ENCODE data around the gene AMMECR1.

Gene AMMECR1

GRCh38 chrX:110146521-110146920, 171.4 kb downstream of the AMMECR1 start:
- Histone ChIP-seq H3K4me3 (ENCODE audit: low read depth in 1 of 2, low read length in 2 of 2) (no peak overlapping the region), H3K36me3 (ENCODE audit: control insufficient read depth in 1 of 2, insufficient read depth in 2 of 2, low read length in 2 of 2) (peaks cover 0 to 5% of the 10 kb centered on the region in 2 donors), H3K9me3 (ENCODE audit: control insufficient read depth in 1 of 2, low read length in 2 of 2) (no peaks in the 10 kb centered on the region), H3K4me1 (ENCODE audit: control insufficient read depth in 1 of 2, insufficient read depth in 2 of 2, low read length in 2 of 2) (no peaks in the 10 kb centered on the region), H3K27me3 (ENCODE audit: control insufficient read depth in 1 of 2, insufficient read depth in 2 of 2, low read length in 2 of 2) (no peaks in the 10 kb centered on the region), H3K9ac (ENCODE audit: low read depth in 1 of 2, low read length in 2 of 2) (no peak overlapping the region), H3K27ac (ENCODE audit: low read depth, low read length) (no peak overlapping the region)

- no peak overlapping the region for H3K27ac ChIP-seq (ENCODE audit: low read depth, low read length)
- no peaks in the 10 kb centered on the region for H3K9me3 ChIP-seq (ENCODE audit: control insufficient read depth in 1 of 2, low read length in 2 of 2)
These were observed 172.0 kb downstream of the AMMECR1 start for GRCh38 chrX:110145854-110146253.

GRCh38 chrX:110145311-110145710, 172.6 kb downstream of the AMMECR1 start:
- Histone ChIP-seq H3K9me3 (ENCODE audit: control insufficient read depth in 1 of 2, low read length in 2 of 2) (no peaks in the 10 kb centered on the region), H3K27me3 (ENCODE audit: control insufficient read depth in 1 of 2, insufficient read depth in 2 of 2, low read length in 2 of 2) (no peaks in the 10 kb centered on the region), H3K4me1 (ENCODE audit: control insufficient read depth in 1 of 2, insufficient read depth in 2 of 2, low read length in 2 of 2) (no peaks in the 10 kb centered on the region), H3K27ac (ENCODE audit: low read depth, low read length) (no peak overlapping the region), H3K4me3 (ENCODE audit: low read depth in 1 of 2, low read length in 2 of 2) (no peak overlapping the region), H3K9ac (ENCODE audit: low read depth in 1 of 2, low read length in 2 of 2) (no peak overlapping the region), H3K36me3 (ENCODE audit: control insufficient read depth in 1 of 2, insufficient read depth in 2 of 2, low read length in 2 of 2) (peaks cover 0 to 5% of the 10 kb centered on the region in 2 donors)

More at GRCh38 chrX:110145854-110146253, 172.0 kb downstream of the AMMECR1 start:
- H3K36me3 ChIP-seq (ENCODE audit: control insufficient read depth in 1 of 2, insufficient read depth in 2 of 2, low read length in 2 of 2), result peaks cover 0 to 5% of the 10 kb centered on the region in 2 donors
- H3K4me1 ChIP-seq (ENCODE audit: control insufficient read depth in 1 of 2, insufficient read depth in 2 of 2, low read length in 2 of 2), result no peaks in the 10 kb centered on the region
- H3K4me3 ChIP-seq (ENCODE audit: low read depth in 1 of 2, low read length in 2 of 2), result no peak overlapping the region
- H3K9ac ChIP-seq (ENCODE audit: low read depth in 1 of 2, low read length in 2 of 2), result no peak overlapping the region
- no peaks in the 10 kb centered on the region for H3K27me3 ChIP-seq (ENCODE audit: control insufficient read depth in 1 of 2, insufficient read depth in 2 of 2, low read length in 2 of 2)
